A549 (cell line): ENCODE measurements around the gene ASB13. TPM values are rescaled to one million over a fixed set of nuclear protein-coding genes. Genes with fewer than 3 reads are reported as not detected.

ENCODE experiments used
- ATAC-seq, 2 experiments: fragments of 200-7000 bp in 1 of 2; fragments of >200 bp in 1 of 2; cut with Nextera tagmentation in 1 of 2; cut with Tn5 transposase in 1 of 2; 3 replicates each; pipeline versions ENCODE4 v1.8.0 to v1.9.1; 2018 to 2020; ENCODE audit warnings: mild to moderate bottlenecking in 1 of 2, moderate library complexity in 1 of 2
- CTCF ChIA-PET: fragments of 300-600 bp; sonication (Branson Sonifier 250); formaldehyde crosslinking; extraction: SDS; loops from one replicate; lab custom pipeline; 2021; ENCODE audit warnings: antibody characterized with exemption, inconsistent platforms; lab: Yijun Ruan, JAX
- POLR2A ChIA-PET: fragments of 350-600 bp; formaldehyde crosslinking; extraction: SDS; loops from one replicate; lab custom pipeline; 2021; ENCODE audit warnings: antibody characterized with exemption, inconsistent platforms; lab: Yijun Ruan, JAX
- DNase-seq, 2 experiments: peaks; one replicate each; pipeline versions ENCODE4 v3.0.0 to v3.0.0-alpha.2; 2011 to 2016; ENCODE audit warnings: low read depth in 1 of 2, low spot score in 1 of 2
- FAIRE-seq: peaks from 2 replicates; lab custom pipeline; 2011; peaks lifted over from hg19 to GRCh38; lab: Jason Lieb, UNC
- H3K27ac ChIP-seq, 2 experiments: fragments of >200 bp; sonication (Bioruptor Twin); formaldehyde crosslinking; 3 replicates each; pipeline ENCODE4 v1.5.1; 2016 to 2017
- H3K4me1 ChIP-seq: fragments of >200 bp; sonication (Bioruptor Twin); formaldehyde crosslinking; 3 replicates; pipeline ENCODE4 v1.6.1; 2016
- H3K4me2 ChIP-seq: fragments of >200 bp; sonication (Bioruptor Twin); formaldehyde crosslinking; 3 replicates; pipeline ENCODE4 v1.6.1; 2016
- H3K4me3 ChIP-seq: fragments of >200 bp; sonication (Bioruptor Twin); formaldehyde crosslinking; 3 replicates; pipeline ENCODE4 v1.5.1; 2016
- H3K9me3 ChIP-seq: fragments of >200 bp; sonication (Bioruptor Twin); formaldehyde crosslinking; 3 replicates; pipeline ENCODE4 v1.6.1; 2016
- BHLHE40 ChIP-seq: IDR thresholded peaks from 2 replicates; pipeline ENCODE4 v1.6.1; 2012; ENCODE audit warnings: low read depth, low read length, inconsistent platforms
- CBX8 ChIP-seq: fragments of 200-600 bp; sonication (generic); IDR thresholded peaks from 2 replicates; pipeline ENCODE4 v1.6.1; 2016
- CHD2 ChIP-seq: fragments of 150-350 bp; IDR thresholded peaks from 2 replicates; pipeline ENCODE4 v1.6.1; 2014; ENCODE audit warnings: low read length; ENCODE audit not compliant: partially characterized antibody
- CHD4 ChIP-seq: fragments of 200-600 bp; sonication (generic); IDR thresholded peaks from 2 replicates; pipeline ENCODE4 v1.6.1; 2016; ENCODE audit warnings: antibody characterized with exemption, mild to moderate bottlenecking, borderline replicate concordance
- EHF ChIP-seq: fragments of 250-450 bp; sonication (Bioruptor Pico); IDR thresholded peaks from 2 replicates; pipeline ENCODE4 v1.5.0; 2020; ENCODE audit warnings: mild to moderate bottlenecking
- EHMT2 ChIP-seq: fragments of 200-600 bp; sonication (generic); IDR thresholded peaks from 2 replicates; pipeline ENCODE4 v1.6.1; 2016; ENCODE audit warnings: antibody characterized with exemption, low read depth, mild to moderate bottlenecking, moderate library complexity
- ESRRA ChIP-seq: fragments of 150-350 bp; IDR thresholded peaks from 2 replicates; pipeline ENCODE4 v1.6.1; 2014; ENCODE audit warnings: mild to moderate bottlenecking, low read length, borderline replicate concordance
- FOSB ChIP-seq: fragments of 250-450 bp; sonication (Bioruptor Pico); IDR thresholded peaks from 2 replicates; pipeline ENCODE4 v1.5.0; 2020; ENCODE audit warnings: mild to moderate bottlenecking, moderate library complexity
- FOSL2 ChIP-seq, 2 experiments: fragments of 450-650 bp in 1 of 2; fragments of >200 bp in 1 of 2; sonication (Bioruptor Twin) in 1 of 2; formaldehyde crosslinking; IDR thresholded peaks; 2 replicates each; pipeline versions ENCODE4 v1.5.0 to v1.6.1; 2016 to 2020; ENCODE audit warnings: mild to moderate bottlenecking in 1 of 2, moderate library complexity in 1 of 2
- FOXS1 ChIP-seq: fragments of 250-450 bp; sonication (Bioruptor Pico); IDR thresholded peaks from 2 replicates; pipeline ENCODE4 v1.5.0; 2020; ENCODE audit warnings: mild to moderate bottlenecking, moderate library complexity
- GATA3 ChIP-seq: IDR thresholded peaks from 2 replicates; pipeline ENCODE4 v1.6.1; 2012; ENCODE audit warnings: borderline replicate concordance
- HDAC2 ChIP-seq: fragments of 200-600 bp; sonication (generic); IDR thresholded peaks from 2 replicates; pipeline ENCODE4 v1.6.1; 2016
- HEYL ChIP-seq: fragments of 250-450 bp; sonication (Bioruptor Pico); IDR thresholded peaks from 2 replicates; pipeline ENCODE4 v1.8.0; 2021; ENCODE audit warnings: mild to moderate bottlenecking, moderate library complexity
- HOXB5 ChIP-seq: fragments of 250-450 bp; sonication (Bioruptor Pico); IDR thresholded peaks from 2 replicates; pipeline ENCODE4 v1.5.0; 2020; ENCODE audit warnings: mild to moderate bottlenecking, moderate library complexity
- JUNB ChIP-seq: fragments of >200 bp; sonication (Bioruptor Twin); formaldehyde crosslinking; IDR thresholded peaks from 2 replicates; pipeline ENCODE4 v1.6.1; 2016
- MAFK ChIP-seq: fragments of 450-650 bp; IDR thresholded peaks from 2 replicates; pipeline ENCODE4 v1.6.1; 2014; ENCODE audit not compliant: partially characterized antibody
- MAZ ChIP-seq: fragments of 150-350 bp; IDR thresholded peaks from 2 replicates; pipeline ENCODE4 v1.6.1; 2014; ENCODE audit warnings: antibody characterized with exemption, low read depth, low read length, borderline replicate concordance
- NPAS2 ChIP-seq: fragments of 250-450 bp; sonication (Bioruptor Pico); IDR thresholded peaks from 2 replicates; pipeline ENCODE4 v1.8.0; 2022; ENCODE audit warnings: mild to moderate bottlenecking, moderate library complexity, borderline replicate concordance
- NR3C1 ChIP-seq: fragments of >200 bp; sonication (Bioruptor Twin); formaldehyde crosslinking; IDR thresholded peaks from 3 replicates; pipeline ENCODE4 v1.6.1; 2017
- POLR2AphosphoS2 ChIP-seq: conservative IDR thresholded peaks from 2 replicates; pipeline ENCODE4 v1.6.1; 2012; ENCODE audit warnings: low read length, improper control_type of control experiment, inconsistent platforms
- SREBF2 ChIP-seq: fragments of 450-650 bp; IDR thresholded peaks from 2 replicates; pipeline ENCODE4 v1.6.1; 2014; ENCODE audit warnings: mild to moderate bottlenecking, moderate library complexity
- TFCP2L1 ChIP-seq: fragments of 250-450 bp; sonication (Bioruptor Pico); IDR thresholded peaks from 2 replicates; pipeline ENCODE4 v1.5.0; 2021; ENCODE audit warnings: mild to moderate bottlenecking
- TP53 ChIP-seq: fragments of 250-450 bp; sonication (Bioruptor Pico); IDR thresholded peaks from 2 replicates; pipeline ENCODE4 v1.5.0; 2021; ENCODE audit warnings: mild to moderate bottlenecking, moderate library complexity
- ZC3H11A ChIP-seq: fragments of 450-650 bp; IDR thresholded peaks from 2 replicates; pipeline ENCODE4 v1.6.1; 2014; ENCODE audit warnings: antibody characterized with exemption, mild to moderate bottlenecking
- ZSCAN20 ChIP-seq: fragments of 250-450 bp; sonication (Bioruptor Pico); IDR thresholded peaks from 2 replicates; pipeline ENCODE4 v1.8.0; 2022; ENCODE audit warnings: mild to moderate bottlenecking, moderate library complexity
- WGBS: methylation state at CpG from one replicate; pipeline ENCODE4 v1.1.6; 2017; ENCODE audit errors: missing lambda C conversion rate; 5-methylcytosine and 5-hydroxymethylcytosine counted together
- polyA plus RNA-seq, 4 experiments: library from polyadenylated mRNA; depleted of rRNA in 3 of 4; stranded (reverse); fragments of >200 nt; fragmentation: RNase III in 1 of 4; extraction: RNeasy Plus Mini Kit Qiagen cat#74134 plus additional on column Dnase treatment in 1 of 4; gene quantifications; 2 replicates in 3 of 4; 3 replicates in 1 of 4; pipeline ENCODE4 v1.2.3, GENCODE V29; 2011 to 2017
- TF ChIP-seq, protein P1 (sequence below): fragments of 150-350 bp; IDR thresholded peaks from 2 replicates; pipeline ENCODE4 v1.6.1; 2014; ENCODE audit warnings: low read depth, mild to moderate bottlenecking, low read length
- TF ChIP-seq, protein P2 (sequence below): IDR thresholded peaks from 2 replicates; pipeline ENCODE4 v1.6.1; 2012
- TF ChIP-seq, protein P3 (sequence below): IDR thresholded peaks from 2 replicates; pipeline ENCODE4 v1.6.1; 2012

Gene ASB13
- polyA plus RNA-seq, 2 of the 4 experiments (the other 2 are of a cell fraction): 10.9 to 12.9 TPM

DNA sequence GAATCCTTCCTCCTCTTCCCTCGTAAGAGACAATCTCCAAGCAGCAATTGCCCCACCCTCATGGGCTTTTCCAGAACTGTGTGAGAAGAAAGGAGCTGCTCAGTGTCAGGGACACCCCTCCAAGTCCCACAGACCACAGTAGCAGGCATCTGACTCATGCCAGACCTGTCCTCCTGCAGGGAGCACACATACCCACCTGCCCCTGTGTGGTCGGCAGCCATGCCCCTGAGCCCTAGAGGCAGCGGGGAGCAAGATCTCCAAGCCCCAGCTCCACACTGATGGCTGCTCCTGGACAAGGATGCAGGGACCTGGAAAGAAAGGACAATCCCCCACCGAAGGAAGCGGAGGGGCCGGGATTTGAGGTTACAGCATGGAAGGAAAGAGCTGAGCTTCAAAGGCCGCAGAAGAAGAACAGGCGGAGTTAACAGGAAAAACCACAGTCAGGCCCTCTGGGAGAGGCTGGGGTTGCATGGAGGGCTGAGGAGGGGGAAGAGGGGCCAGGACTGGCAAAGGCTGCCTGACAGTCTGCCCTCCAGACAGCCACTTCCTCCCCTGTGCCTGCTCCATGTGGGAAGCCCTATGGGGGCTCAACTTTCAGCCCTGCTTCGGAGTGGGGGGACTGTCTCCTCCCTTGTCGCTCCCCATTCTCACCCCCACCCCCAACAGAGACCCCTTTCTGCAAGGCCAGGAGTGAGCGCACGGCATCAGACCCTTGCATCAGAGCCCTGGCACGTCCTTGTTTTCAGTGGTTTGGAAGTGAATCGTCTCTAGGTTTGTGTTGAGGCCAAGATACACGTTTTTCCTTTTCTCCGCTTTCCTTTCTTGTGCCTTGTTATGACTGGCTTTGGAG, 46.8 kb downstream of the ASB13 start:
- ChIA-PET CTCF (interaction anchor here (1.0 to 15.5 kb wide), 6 partner anchors 10 to 804 kb away, joined by 3 to 432 read pairs (median 12); no protein-coding TSS in a partner anchor), POLR2A (interaction anchor here (1.1 kb wide), 1 partner anchor 173 kb away, joined by 7 read pairs; no protein-coding TSS in a partner anchor)
- TF ChIP-seq CHD4: no peak
- no peak for TF ChIP-seq SREBF2
- no peak for TF ChIP-seq HEYL
- TF ChIP-seq FOXS1 (CRISPR knock-in tag): no peak
- no peak for TF ChIP-seq TP53 (CRISPR knock-in tag)
- TF ChIP-seq ESRRA: no peak
- no peak for TF ChIP-seq FOSL2 (IDR thresholded peaks at IDR 0.05)
- no peak for TF ChIP-seq FOSL2 (CRISPR knock-in tag; IDR thresholded peaks at IDR 0.05)
- TF ChIP-seq BHLHE40: no peak
- no peak for TF ChIP-seq POLR2AphosphoS2
- TF ChIP-seq MAZ: no peak
- no peak overlapping the region for H3K4me2 ChIP-seq
- no peak overlapping the region for H3K4me3 ChIP-seq
- DNase-seq: no peak
- H3K9me3 ChIP-seq: no peaks in the 10 kb centered on the region
- no peak for FAIRE-seq
- 68% methylated on average over 15 of the region's 16 CpGs for WGBS
- ATAC-seq: no peak
- peaks cover 28% of the 10 kb centered on the region for H3K4me1 ChIP-seq
- peak overlapping the region; percentile 16 to 91; a peak in 4 of 6 replicates for H3K27ac ChIP-seq

DNA sequence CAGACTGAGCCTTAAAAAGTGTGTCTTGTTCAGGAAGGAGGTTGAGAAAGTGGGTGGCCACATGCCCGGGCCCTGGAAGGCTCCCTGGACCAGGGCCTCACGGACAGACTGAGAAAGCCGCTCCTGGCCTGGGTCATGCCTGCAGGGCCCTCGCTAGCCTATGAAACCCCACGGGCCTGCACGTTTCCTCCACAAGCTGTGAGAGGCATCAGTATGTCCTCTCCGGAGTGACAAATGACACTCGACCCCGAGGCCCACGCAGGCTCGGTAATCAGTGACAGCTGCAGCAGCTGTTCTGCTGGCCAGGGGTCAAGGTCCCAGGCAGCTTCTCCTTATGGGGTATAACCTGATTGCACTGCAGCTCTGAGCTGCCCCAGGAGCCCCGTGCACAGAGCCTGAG, 47.6 kb downstream of the ASB13 start:
- POLR2A ChIA-PET: interaction anchor here (1.1 kb wide), 1 partner anchor 173 kb away, joined by 7 read pairs; no protein-coding TSS in a partner anchor
- peak overlapping the region in 1 of 2 experiments; percentile 91; a peak in 2 of 6 replicates for H3K27ac ChIP-seq
- CTCF ChIA-PET: interaction anchor here (1.0 to 15.5 kb wide), 6 partner anchors 11 to 803 kb away, joined by 3 to 432 read pairs (median 12); no protein-coding TSS in a partner anchor
- TF ChIP-seq ZC3H11A (no peak), BHLHE40 (no peak), EHMT2 (no peak), FOXS1 (CRISPR knock-in tag) (no peak)
- H3K4me1 ChIP-seq: peaks cover 36% of the 10 kb centered on the region
- ATAC-seq (no peak), DNase-seq (no peak), FAIRE-seq (no peak)
- no peak overlapping the region for H3K4me3 ChIP-seq
- H3K4me2 ChIP-seq: no peak overlapping the region
- WGBS: 88% methylated on average over 10 of the region's 12 CpGs
- no peaks in the 10 kb centered on the region for H3K9me3 ChIP-seq

DNA sequence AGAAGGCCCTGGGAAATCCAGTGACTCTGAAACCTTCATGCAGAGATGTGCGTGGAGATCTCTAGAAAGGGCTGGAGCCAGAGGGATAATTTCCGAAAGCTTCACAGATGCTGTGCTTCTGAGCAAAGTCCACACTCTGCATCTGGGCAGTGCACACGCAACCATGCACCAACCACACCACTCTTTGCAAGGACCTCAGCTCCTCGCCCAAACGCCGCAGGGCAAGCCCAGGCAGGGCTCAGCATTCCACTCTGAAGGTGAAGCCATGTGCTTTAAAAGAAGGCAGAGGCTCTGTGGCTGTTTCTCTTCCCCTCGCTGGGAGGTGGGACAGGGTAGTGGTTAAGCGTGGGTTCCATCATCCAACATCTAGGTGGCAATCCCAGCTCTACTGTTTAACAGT, 48.4 kb downstream of the ASB13 start:
- ATAC-seq (no peak), FAIRE-seq (no peak), DNase-seq (no peak)
- ChIA-PET CTCF (interaction anchor here (1.0 to 15.5 kb wide), 5 partner anchors 12 to 803 kb away, joined by 3 to 432 read pairs (median 20); no protein-coding TSS in a partner anchor), POLR2A (no interaction called here)
- WGBS: 94% methylated on average over 8 of the region's 8 CpGs
- Histone ChIP-seq H3K27ac (peak overlapping the region in 1 of 2 experiments; percentile 91; a peak in 2 of 6 replicates), H3K4me2 (no peak overlapping the region), H3K4me1 (peaks cover 42% of the 10 kb centered on the region), H3K4me3 (no peak overlapping the region), H3K9me3 (no peaks in the 10 kb centered on the region)
- TF ChIP-seq, protein P1, sequence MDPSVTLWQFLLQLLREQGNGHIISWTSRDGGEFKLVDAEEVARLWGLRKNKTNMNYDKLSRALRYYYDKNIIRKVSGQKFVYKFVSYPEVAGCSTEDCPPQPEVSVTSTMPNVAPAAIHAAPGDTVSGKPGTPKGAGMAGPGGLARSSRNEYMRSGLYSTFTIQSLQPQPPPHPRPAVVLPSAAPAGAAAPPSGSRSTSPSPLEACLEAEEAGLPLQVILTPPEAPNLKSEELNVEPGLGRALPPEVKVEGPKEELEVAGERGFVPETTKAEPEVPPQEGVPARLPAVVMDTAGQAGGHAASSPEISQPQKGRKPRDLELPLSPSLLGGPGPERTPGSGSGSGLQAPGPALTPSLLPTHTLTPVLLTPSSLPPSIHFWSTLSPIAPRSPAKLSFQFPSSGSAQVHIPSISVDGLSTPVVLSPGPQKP: no peak
- TF ChIP-seq NR3C1: no peak
- TF ChIP-seq, protein P2, sequence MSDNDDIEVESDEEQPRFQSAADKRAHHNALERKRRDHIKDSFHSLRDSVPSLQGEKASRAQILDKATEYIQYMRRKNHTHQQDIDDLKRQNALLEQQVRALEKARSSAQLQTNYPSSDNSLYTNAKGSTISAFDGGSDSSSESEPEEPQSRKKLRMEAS: no peak

DNA sequence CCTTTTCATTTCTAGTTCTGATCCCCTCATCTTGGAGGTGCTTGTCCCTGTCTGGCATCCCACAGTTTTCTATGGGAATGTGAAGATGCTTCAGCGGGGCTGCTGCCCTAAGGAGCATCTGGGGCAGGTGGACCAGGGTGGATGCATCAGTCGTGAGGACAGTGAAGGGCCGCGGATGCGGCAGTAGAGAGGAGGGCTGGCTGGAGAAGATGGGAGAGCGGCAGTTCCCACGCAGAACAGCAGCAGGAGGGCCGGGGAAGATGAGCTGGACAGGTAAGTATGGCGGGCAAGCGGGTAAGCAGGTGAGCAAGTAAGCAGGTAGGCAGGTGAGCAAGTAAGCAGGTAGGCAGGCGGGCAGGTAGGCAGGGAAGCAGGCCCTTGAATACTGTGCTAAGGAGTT, 48.9 kb downstream of the ASB13 start:
- CTCF ChIA-PET: interaction anchor here (1.0 to 15.5 kb wide), 6 partner anchors 12 to 803 kb away, joined by 3 to 432 read pairs (median 12); no protein-coding TSS in a partner anchor
- H3K4me1 ChIP-seq: peaks cover 41% of the 10 kb centered on the region
- POLR2A ChIA-PET: no interaction called here

More for the DNA sequence above, 48.9 kb downstream of the ASB13 start:
- no peak overlapping the region for H3K4me3 ChIP-seq
- H3K9me3 ChIP-seq: no peaks in the 10 kb centered on the region
- no peak for ATAC-seq
- DNase-seq: no peak
- TF ChIP-seq POLR2AphosphoS2 (no peak), TFCP2L1 (CRISPR knock-in tag) (no peak), ZSCAN20 (no peak), GATA3 (no peak), HOXB5 (CRISPR knock-in tag) (no peak), CBX8 (no peak), CHD2 (no peak), TP53 (CRISPR knock-in tag) (no peak), JUNB (no peak), EHF (CRISPR knock-in tag) (no peak), FOSB (CRISPR knock-in tag) (no peak), MAFK (no peak), BHLHE40 (no peak), MAZ (no peak), NPAS2 (CRISPR knock-in tag) (no peak), HDAC2 (no peak), ESRRA (no peak)
- TF ChIP-seq, protein P3, sequence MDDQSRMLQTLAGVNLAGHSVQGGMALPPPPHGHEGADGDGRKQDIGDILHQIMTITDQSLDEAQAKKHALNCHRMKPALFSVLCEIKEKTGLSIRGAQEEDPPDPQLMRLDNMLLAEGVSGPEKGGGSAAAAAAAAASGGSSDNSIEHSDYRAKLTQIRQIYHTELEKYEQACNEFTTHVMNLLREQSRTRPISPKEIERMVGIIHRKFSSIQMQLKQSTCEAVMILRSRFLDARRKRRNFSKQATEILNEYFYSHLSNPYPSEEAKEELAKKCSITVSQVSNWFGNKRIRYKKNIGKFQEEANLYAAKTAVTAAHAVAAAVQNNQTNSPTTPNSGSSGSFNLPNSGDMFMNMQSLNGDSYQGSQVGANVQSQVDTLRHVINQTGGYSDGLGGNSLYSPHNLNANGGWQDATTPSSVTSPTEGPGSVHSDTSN: no peak
- peak overlapping the region in 1 of 2 experiments; percentile 91; a peak in 2 of 6 replicates for H3K27ac ChIP-seq
- FAIRE-seq: no peak
- 86% methylated on average over 11 of the region's 11 CpGs for WGBS
- no peak overlapping the region for H3K4me2 ChIP-seq
